ENCODE data around the gene ADCYAP1R1.

Gene ADCYAP1R1

DNA sequence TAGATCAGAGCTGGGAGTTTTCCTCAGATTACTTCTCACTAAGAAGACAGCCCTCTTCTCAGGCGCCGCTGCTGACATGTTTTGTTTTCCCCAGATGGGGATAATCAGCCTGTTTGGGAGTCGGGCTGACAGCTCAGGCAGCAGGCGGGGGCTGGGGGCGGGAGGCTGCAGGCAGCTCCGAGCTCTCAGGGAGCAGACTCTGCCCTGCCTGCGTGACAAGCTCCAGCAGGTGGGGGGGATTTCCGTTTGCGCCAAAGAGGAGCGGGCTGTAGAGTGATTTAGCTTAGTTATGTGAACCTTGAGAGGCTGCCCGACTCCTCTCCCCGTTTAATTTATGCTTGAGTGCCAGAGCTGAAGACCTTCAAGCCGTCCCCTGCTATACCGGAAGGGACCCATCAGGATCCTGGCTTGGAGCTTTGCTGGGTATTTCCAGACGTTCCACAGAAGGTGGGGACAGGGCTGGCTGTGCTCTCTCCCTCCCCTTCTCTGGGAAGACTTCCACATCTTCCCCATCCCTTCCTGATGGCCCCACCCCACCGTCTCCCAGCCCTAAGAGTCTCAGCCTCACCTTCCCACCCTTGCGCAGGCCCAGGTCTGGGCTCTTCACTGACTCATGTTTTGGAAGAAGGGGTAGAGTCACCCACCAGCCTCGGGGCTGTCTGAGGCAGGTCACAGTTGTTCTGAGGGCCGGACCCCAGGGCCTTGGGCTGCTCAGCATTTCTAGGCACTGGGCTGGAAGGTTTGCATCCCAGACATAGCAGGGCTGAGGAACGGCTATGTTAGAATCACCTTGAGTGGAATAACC, 24.7 kb upstream of the ADCYAP1R1 start:
- no peaks in the 10 kb centered on the region for H3K36me3 Mint-ChIP-seq (ENCODE audit: low read depth)
- H3K27ac Mint-ChIP-seq: no peak overlapping the region
- H3K4me3 Mint-ChIP-seq: no peak overlapping the region
- H3K9me3 Mint-ChIP-seq: peaks cover 3% of the 10 kb centered on the region
- no peaks in the 10 kb centered on the region for H3K27me3 Mint-ChIP-seq
- peaks cover 18% of the 10 kb centered on the region for H3K4me1 Mint-ChIP-seq (ENCODE audit: low read depth)

DNA sequence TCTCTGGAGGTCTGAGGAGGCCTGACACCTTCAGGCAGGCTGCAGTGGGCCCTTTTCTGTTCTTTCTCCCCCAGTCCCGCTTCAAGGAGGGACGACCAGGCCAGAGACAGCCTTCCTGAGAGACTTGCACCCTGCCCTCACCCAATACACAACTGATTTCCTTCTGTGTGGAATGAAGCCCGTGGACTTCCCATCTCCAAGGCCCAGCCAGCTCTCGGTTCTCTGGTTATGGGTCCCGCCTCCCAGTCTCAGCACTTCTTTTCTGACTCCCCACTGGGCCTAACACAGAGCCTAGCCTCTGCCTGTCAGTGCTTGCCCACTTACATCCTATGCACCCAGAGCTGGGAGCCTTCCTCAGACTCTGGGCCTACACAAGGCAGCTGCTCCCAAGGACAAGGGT, 24.1 kb upstream of the ADCYAP1R1 start:
- Mint-ChIP-seq H3K27ac (no peak overlapping the region), H3K4me1 (ENCODE audit: low read depth) (peaks cover 18% of the 10 kb centered on the region), H3K27me3 (no peaks in the 10 kb centered on the region), H3K4me3 (no peak overlapping the region), H3K9me3 (peaks cover 3% of the 10 kb centered on the region), H3K36me3 (ENCODE audit: low read depth) (no peaks in the 10 kb centered on the region)

DNA sequence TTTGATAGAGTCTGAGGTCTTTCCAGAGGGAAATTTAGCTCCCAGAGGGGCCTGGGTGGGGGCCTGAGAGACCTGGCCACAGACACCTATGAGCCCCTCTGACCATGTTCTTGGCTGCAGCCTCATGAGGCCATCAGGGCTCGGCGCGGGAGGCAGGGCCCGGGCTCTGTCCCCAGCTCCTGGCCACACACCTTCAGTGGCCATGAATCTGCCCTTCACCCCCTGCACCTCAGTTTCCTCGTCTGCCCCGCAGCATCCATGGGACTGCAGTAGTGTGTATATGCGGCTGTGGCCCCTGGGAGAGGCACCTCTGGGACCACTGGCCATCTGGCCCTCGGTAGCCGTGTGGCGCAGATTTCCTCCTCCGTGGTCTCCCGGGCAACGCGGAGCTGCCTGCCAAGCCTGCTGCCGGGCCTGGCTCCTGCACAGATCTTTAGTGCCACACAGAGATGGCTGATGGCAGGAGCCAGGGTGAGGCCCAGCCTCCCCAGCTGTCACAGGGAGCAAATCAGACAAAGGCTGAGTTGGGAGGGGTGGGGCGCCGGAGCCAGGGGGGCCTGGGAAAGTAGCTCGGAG, 23.6 kb upstream of the ADCYAP1R1 start:
- H3K27me3 Mint-ChIP-seq: no peaks in the 10 kb centered on the region
- no peak overlapping the region for H3K4me3 Mint-ChIP-seq
- H3K36me3 Mint-ChIP-seq (ENCODE audit: low read depth): no peaks in the 10 kb centered on the region
- H3K9me3 Mint-ChIP-seq: peaks cover 3% of the 10 kb centered on the region
- no peak overlapping the region for H3K27ac Mint-ChIP-seq
- H3K4me1 Mint-ChIP-seq (ENCODE audit: low read depth): peaks cover 14% of the 10 kb centered on the region

DNA sequence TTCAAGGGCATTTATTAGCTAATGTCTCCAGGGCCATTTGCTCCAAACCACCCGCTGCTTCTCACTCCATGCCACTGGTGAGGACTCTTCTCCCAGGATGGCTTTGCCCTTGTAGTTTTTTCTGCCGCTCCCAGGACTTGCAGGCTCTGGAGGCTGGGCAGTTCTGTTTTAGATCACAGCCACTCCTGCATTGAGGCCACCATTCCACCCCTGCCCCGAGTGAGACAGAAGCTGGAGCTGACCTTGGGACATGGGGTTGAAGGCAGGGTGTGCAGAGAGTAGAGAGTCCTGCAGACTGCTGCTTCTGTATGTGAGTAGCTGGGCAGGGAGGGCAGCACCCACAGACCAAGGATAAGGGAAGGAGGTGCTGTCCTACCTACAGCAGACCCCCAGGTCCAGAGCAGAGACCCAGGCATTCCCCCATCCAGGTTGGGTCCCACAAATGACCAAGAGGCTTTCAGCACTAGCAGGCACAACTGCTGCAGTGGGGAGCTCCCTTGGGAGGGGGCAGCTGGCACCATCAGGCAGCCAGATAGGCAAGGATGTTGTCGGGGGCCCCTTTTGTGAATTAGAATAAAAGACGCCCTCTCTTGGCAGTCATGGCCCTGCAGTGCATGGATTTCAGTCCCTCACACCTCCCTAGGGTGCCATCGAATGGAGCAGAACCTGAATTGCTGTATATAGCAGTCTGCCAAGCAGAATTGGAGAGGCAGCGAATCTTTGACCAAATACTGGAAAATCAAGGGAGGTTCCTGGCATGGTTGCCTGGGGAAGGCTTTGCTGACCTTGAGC, 22.7 kb upstream of the ADCYAP1R1 start:
- peaks cover 4% of the 10 kb centered on the region for H3K4me1 Mint-ChIP-seq (ENCODE audit: low read depth)
- no peaks in the 10 kb centered on the region for H3K9me3 Mint-ChIP-seq
- no peak overlapping the region for H3K4me3 Mint-ChIP-seq
- no peaks in the 10 kb centered on the region for H3K36me3 Mint-ChIP-seq (ENCODE audit: low read depth)
- H3K27ac Mint-ChIP-seq: no peak overlapping the region
- no peaks in the 10 kb centered on the region for H3K27me3 Mint-ChIP-seq

DNA sequence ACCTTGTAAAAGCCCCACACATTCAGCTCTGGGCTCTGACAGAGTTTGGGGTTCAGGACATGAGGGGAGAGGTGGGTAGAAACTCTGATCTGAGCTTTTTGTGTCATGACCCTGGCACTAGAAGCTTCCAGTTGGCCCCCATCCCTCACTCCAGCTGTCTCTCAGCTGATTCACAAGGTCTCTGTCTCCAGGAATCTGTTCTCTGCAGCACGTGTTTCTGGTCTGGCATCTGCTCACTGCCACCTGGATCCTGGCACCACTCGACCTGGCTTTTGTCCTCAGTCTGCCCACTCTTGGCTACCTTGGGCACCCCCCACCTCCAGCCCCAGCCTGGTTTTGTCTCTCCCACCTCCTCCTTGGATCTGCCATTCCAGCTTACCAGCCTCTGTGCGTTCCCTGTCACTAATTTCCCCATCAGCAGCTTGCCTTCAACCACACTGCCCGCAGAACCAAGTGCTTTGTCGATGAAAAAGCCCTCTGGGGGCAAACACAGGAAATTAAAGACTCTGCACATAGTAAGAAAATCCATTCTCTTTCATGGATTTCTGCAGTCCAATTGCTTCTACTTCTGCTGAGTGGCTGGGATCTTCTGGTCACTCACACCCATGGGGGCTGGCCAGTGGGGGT, 18.3 kb upstream of the ADCYAP1R1 start:
- Mint-ChIP-seq H3K27ac (no peak overlapping the region), H3K36me3 (ENCODE audit: low read depth) (no peaks in the 10 kb centered on the region), H3K27me3 (peaks cover 8% of the 10 kb centered on the region), H3K4me1 (ENCODE audit: low read depth) (no peaks in the 10 kb centered on the region), H3K9me3 (no peaks in the 10 kb centered on the region), H3K4me3 (no peak overlapping the region)

DNA sequence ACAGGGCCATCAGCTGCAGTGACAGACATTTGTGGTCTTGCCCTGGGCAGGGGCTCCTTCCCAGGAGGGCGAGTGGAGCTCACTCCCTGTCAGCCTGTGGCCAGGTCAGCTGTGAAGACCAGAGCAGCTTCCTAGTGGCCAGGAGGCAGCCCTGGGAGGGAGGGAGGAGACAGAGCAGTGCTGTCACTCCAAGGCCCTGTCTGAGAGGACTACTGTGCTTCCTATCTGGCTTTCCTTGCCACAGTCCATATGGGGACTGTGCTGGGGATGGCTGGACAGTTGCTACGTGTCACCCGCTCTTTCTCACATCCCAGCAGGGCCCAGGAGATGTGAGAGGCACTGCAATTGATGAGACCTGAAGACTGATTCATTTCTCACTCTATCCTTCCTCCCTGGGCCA, 15.2 kb upstream of the ADCYAP1R1 start:
- Mint-ChIP-seq H3K4me3 (no peak overlapping the region), H3K27ac (no peak overlapping the region), H3K4me1 (ENCODE audit: low read depth) (no peaks in the 10 kb centered on the region), H3K27me3 (peaks cover 20% of the 10 kb centered on the region), H3K9me3 (no peaks in the 10 kb centered on the region), H3K36me3 (ENCODE audit: low read depth) (no peaks in the 10 kb centered on the region)

DNA sequence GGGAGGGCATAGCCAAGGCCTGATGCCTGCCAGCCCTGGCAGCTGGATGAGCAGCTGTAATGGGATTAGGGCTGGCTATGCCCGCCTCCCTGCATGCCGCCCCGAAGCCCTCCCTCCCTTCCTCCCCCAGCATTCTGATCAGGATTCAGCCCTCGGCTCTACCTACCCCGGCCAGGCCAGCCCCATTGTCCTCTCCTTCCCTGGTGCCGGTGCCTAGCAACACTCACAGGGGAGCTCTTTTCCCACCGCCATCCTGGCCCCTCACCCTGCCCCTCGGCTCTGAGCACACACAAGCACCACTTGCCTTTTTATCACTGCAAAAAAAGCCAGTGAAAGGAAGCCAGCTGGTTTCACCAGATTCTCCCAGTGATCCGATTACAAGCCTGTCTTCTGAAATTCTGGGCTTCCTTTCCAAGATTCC, 9.0 kb upstream of the ADCYAP1R1 start:
- Mint-ChIP-seq H3K27me3 (peaks cover 43% of the 10 kb centered on the region), H3K36me3 (ENCODE audit: low read depth) (no peaks in the 10 kb centered on the region), H3K4me1 (ENCODE audit: low read depth) (no peaks in the 10 kb centered on the region), H3K9me3 (no peaks in the 10 kb centered on the region), H3K4me3 (no peak overlapping the region), H3K27ac (no peak overlapping the region)

DNA sequence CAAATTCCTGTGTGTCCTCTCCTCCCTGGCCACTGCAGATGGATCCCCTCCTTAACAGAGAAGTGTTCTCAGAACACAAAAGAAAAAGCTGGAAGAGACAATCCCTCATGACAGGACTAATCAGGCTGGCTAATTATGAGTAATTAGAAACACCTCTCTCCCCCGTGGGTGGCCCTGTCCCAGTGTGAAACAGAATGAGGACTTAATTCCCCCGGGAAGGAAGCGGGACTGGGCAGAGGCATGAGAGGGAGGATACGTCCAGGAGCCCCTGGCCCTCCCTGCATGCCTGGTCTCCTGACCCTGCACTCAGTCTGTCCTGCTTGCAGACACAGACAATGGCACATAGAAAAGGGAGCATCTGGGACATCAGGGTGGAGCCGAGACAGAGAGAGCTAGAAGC, 7.6 kb upstream of the ADCYAP1R1 start:
- H3K4me1 Mint-ChIP-seq (ENCODE audit: low read depth): no peaks in the 10 kb centered on the region
- peaks cover 37% of the 10 kb centered on the region for H3K27me3 Mint-ChIP-seq
- H3K4me3 Mint-ChIP-seq: no peak overlapping the region
- no peaks in the 10 kb centered on the region for H3K36me3 Mint-ChIP-seq (ENCODE audit: low read depth)
- no peak overlapping the region for H3K27ac Mint-ChIP-seq
- H3K9me3 Mint-ChIP-seq: no peaks in the 10 kb centered on the region

DNA sequence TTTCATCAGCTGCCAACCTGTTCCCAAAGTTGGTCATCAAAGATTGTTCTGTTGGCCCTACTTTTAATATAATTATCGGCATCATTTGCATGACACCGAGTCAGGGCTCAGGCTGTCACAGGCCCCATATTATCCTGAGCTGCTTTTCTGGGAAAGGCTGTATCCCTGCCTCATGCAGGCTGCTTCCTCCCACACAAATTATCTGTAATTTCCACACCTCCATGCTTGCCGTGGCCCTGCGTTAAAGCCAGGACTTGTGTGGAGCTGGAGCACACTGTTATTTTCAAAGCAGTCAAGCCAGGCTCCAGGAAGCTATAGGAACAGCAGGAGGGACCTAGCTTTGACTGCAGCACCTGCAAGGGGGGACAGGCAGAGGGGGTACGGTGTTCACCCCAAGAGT, 5.4 kb upstream of the ADCYAP1R1 start:
- H3K27ac Mint-ChIP-seq: no peak overlapping the region
- no peak overlapping the region for H3K4me3 Mint-ChIP-seq
- peaks cover 45% of the 10 kb centered on the region for H3K27me3 Mint-ChIP-seq
- no peaks in the 10 kb centered on the region for H3K4me1 Mint-ChIP-seq (ENCODE audit: low read depth)
- no peaks in the 10 kb centered on the region for H3K36me3 Mint-ChIP-seq (ENCODE audit: low read depth)
- no peaks in the 10 kb centered on the region for H3K9me3 Mint-ChIP-seq

DNA sequence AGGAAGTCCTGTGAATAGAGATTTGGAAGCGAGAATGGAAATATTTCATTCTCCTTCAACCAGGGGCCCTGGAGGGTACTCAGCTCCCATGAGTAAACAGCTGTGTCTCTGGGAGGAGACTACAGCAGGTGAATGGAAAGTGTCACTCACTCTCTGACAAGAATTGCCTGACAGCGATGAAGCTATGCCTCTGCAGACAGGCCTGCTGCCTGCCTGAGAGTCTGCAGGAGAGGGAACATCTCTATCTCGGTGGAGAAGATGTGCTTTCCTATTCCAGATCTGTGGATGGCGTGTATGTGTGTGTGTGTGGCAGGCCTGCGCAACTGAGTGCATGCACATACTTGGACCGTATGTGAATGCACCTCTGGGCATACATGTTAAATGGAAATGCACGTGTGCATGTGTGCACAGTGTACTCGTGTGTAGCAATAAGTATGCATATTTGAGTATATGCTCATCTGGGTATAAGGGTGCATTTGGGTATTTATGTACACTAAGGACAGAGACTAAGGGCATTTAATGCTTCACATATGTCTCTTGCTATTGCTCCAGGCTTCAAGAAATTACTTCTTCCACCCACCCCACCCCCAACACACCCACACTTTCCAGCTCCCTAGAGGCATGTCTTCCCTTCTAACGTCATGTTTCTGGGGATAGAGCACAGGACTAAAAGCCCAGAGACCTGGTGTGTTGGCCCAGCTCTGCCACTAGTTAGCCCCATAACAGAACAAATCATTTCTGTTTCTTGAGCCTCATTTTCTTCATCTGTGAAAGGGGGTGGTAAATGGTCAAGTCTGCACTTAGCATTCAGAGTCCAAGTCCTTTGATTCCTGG, 4.6 kb upstream of the ADCYAP1R1 start:
- H3K36me3 Mint-ChIP-seq (ENCODE audit: low read depth): no peaks in the 10 kb centered on the region
- H3K27me3 Mint-ChIP-seq: peaks cover 40% of the 10 kb centered on the region
- H3K4me3 Mint-ChIP-seq: no peak overlapping the region
- H3K9me3 Mint-ChIP-seq: no peaks in the 10 kb centered on the region
- H3K27ac Mint-ChIP-seq: no peak overlapping the region
- H3K4me1 Mint-ChIP-seq (ENCODE audit: low read depth): no peaks in the 10 kb centered on the region

DNA sequence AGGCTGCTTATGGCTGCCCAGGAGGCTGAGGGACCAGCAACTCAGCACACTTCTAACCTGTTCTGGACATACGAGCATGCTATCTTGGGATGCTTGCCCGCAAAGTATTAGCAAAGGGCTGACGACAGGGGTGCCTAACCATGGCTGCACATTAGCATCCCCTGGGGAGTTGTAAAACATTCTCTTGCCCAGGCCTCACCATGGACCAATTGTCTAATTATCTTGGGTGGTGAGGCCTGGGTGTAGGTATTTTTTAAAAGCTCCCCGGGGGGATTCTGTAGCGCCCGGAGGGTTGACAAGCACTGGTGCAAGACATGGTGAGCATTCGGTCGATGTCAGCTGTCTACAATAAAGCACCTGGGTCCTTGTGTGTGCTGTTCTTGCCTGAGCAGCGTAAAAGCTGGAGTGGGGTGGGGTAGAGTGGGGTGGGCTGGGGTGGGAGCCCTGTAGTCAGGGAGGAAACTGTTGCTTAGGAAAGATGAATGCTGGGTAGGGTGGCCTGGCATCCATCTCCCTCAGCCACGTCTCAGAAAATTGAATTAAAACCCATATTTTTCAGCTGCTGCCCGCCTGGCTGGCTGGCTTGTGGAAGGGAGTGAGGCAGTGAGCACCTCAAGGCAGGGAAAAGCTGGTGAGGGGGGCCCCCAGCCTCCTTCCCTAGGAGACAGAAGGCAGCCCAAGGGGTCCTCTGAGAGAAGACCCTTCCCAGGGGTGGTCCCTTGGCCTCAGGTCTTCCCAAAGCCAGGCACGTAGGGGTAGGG, 2.9 kb upstream of the ADCYAP1R1 start:
- H3K36me3 Mint-ChIP-seq (ENCODE audit: low read depth): no peaks in the 10 kb centered on the region
- peaks cover 31% of the 10 kb centered on the region for H3K27me3 Mint-ChIP-seq
- no peaks in the 10 kb centered on the region for H3K9me3 Mint-ChIP-seq
- no peak overlapping the region for H3K4me3 Mint-ChIP-seq
- no peak overlapping the region for H3K27ac Mint-ChIP-seq
- H3K4me1 Mint-ChIP-seq (ENCODE audit: low read depth): no peaks in the 10 kb centered on the region

DNA sequence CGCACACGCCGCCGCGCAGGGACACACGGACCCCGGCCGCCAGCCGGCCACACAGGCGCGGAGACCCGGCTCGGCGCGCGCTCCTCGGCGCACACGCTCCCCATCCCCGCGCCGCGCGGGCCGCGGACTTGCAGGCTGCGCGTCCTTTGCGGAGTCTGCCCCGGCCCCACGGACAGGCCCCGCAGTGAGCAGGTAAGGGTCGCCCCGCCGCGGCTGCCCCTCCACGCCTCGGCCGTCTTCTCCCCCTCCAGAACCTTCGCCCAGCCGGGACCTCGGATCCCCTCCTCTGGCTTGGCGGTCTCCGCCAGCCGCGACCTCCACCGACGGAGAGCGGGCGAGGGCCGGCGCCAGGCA, 356 bp downstream of the ADCYAP1R1 start:
- Mint-ChIP-seq H3K36me3 (ENCODE audit: low read depth) (no peaks in the 10 kb centered on the region), H3K27me3 (peaks cover 30% of the 10 kb centered on the region), H3K27ac (no peak overlapping the region), H3K4me3 (no peak overlapping the region), H3K9me3 (no peaks in the 10 kb centered on the region), H3K4me1 (ENCODE audit: low read depth) (no peaks in the 10 kb centered on the region)

DNA sequence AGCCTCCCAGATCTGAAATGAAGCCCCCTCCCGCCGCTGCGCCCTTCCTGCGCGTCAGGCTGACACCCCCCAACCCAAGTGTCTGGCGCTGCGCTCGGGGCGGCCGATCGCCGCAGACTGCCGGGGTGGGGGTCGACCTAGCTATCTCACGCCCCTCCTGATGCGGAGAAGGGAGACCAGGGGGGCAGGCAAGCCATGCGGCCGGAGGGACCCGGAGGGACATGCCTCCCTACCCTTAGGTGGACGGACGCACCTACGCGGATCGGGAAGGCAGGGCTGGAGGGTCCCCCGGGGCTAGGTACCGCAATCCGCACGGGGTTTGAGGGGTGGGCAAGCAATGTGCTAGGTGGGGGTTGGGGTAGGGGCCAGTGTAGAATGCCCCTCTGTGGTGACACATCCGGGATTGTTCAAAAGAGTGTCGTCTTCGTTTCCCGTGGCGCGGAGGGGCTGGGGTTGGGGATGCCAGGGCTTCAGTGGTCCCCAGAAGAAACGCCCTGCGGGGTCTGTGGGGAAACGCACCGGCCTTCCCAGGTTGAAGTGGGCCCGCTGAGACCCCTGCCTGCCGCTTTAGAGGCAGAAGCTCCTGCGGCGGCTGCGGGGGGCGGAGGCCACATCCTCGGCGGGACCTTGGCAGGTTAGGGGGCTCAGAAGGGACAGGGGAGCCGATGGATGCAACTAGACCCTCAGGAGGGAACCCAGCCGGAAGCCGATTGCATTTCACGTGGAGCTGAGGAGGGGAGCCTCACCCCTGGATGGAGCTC, 913 bp downstream of the ADCYAP1R1 start:
- H3K27me3 Mint-ChIP-seq: peaks cover 30% of the 10 kb centered on the region
- H3K4me1 Mint-ChIP-seq (ENCODE audit: low read depth): no peaks in the 10 kb centered on the region
- no peaks in the 10 kb centered on the region for H3K9me3 Mint-ChIP-seq
- H3K4me3 Mint-ChIP-seq: no peak overlapping the region
- no peaks in the 10 kb centered on the region for H3K36me3 Mint-ChIP-seq (ENCODE audit: low read depth)
- H3K27ac Mint-ChIP-seq: no peak overlapping the region

Measured in stimulated activated naive CD8-positive, alpha-beta T cell treated with anti-CD3 and anti-CD28 coated beads, Interleukin-15, Interleukin-2, amounts not matched to agents 100 ng/mL and 50 ng/mL, for 24 hours (primary cell).